ENCODE measurements around the gene PIP5K1B. TPM values are rescaled to one million over a fixed set of nuclear protein-coding genes. Genes with fewer than 3 reads are reported as not detected.

Gene PIP5K1B
- polyA plus RNA-seq, 1 donor (not counting 4 experiments of a cell fraction or from before 2014, with no cell fraction given), result not detected

DNA sequence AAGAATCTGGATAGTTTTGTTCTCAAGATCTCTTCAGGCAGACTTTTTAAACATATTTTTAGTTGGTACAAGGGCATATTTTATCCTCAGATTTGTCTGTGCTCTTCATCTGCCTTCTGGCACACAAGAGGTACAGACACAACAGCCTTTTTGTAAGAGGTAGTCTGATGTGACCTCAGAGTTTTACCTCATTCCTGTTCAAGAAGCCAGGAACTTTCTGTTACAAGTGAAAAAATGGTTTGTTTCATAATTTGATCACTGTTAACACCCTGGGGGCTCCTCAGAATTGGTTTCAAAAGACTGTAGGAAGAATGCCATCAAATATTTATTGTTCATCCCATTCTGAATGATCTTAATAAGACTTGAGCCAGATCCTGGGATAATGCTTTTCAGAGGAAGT, 172.2 kb downstream of the PIP5K1B start:
- Histone ChIP-seq H3K79me2 (ENCODE audit: control insufficient read depth, insufficient read depth, low read length) (no peaks in the 10 kb centered on the region), H4K20me1 (ENCODE audit: control insufficient read depth, extremely low read depth, insufficient read depth, low read length) (no peaks in the 10 kb centered on the region), H3K4me2 (ENCODE audit: control insufficient read depth, extremely low read depth, insufficient read depth, low read depth, low read length) (no peak overlapping the region), H3K4me1 (ENCODE audit: control insufficient read depth, extremely low read depth, insufficient read depth, low read length) (no peaks in the 10 kb centered on the region), H3K27ac (ENCODE audit: control insufficient read depth, insufficient read depth, low read length) (no peak overlapping the region), H3K9ac (ENCODE audit: control insufficient read depth, extremely low read depth, insufficient read depth, low read length) (no peak overlapping the region), H3K9me3 (ENCODE audit: control insufficient read depth, low read depth, low read length) (no peaks in the 10 kb centered on the region), H3K36me3 (ENCODE audit: control insufficient read depth in 2 of 2, extremely low read depth in 1 of 2, insufficient read depth in 2 of 2, low read length in 2 of 2) (no peaks in the 10 kb centered on the region), H2AFZ (ENCODE audit: control insufficient read depth, low read length) (no peak overlapping the region), H3K9me1 (ENCODE audit: control insufficient read depth, extremely low read depth, insufficient read depth, low read length) (no peaks in the 10 kb centered on the region), H3K4me3 (ENCODE audit: control insufficient read depth in 2 of 3, extremely low read depth in 1 of 3, insufficient read depth in 2 of 3, low read depth in 1 of 3, low read length in 3 of 3) (no peak overlapping the region), H3K27me3 (ENCODE audit: control insufficient read depth, extremely low read depth, insufficient read depth, low read length) (peaks cover under 1% of the 10 kb centered on the region)
- FAIRE-seq, result no peak
- dilution Hi-C loops (cut with MboI; ENCODE audit: extremely low pct_ligation_motif_present, low sequenced_read_pairs), result no loop called here
- DNase-seq (ENCODE audit: low read depth, low spot score), result no peak
- TF ChIP-seq, protein P1, sequence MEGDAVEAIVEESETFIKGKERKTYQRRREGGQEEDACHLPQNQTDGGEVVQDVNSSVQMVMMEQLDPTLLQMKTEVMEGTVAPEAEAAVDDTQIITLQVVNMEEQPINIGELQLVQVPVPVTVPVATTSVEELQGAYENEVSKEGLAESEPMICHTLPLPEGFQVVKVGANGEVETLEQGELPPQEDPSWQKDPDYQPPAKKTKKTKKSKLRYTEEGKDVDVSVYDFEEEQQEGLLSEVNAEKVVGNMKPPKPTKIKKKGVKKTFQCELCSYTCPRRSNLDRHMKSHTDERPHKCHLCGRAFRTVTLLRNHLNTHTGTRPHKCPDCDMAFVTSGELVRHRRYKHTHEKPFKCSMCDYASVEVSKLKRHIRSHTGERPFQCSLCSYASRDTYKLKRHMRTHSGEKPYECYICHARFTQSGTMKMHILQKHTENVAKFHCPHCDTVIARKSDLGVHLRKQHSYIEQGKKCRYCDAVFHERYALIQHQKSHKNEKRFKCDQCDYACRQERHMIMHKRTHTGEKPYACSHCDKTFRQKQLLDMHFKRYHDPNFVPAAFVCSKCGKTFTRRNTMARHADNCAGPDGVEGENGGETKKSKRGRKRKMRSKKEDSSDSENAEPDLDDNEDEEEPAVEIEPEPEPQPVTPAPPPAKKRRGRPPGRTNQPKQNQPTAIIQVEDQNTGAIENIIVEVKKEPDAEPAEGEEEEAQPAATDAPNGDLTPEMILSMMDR (optimal IDR thresholded peaks at IDR 0.05 in 1 of 3, IDR thresholded peaks at IDR 0.05 in 1 of 3, conservative IDR thresholded peaks at IDR 0.05 in 1 of 3; ENCODE audit: extremely low read depth in 1 of 3, insufficient read depth in 2 of 3, low read length in 3 of 3), result no peak
- no peak for TF ChIP-seq EZH2 (IDR thresholded peaks at IDR 0.05; ENCODE audit: low read length)

DNA sequence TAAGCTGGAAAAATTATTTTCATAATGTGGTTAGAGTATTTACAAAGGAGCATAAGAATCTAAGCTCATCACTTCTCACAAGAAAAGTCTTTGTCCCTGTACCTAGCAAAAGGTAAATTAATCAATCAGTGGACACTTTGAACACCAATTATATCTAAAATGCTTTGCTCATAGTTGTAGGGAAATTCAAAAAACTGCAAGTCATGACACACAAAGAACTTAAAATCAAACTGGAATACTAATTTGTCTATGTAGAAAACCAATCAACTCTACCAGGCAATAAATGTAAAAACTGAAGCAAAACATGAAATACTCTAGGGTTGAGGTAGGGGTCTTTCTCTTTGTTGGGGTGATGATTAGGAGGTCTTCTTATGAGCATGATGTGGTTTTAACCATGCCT, 173.4 kb downstream of the PIP5K1B start:
- DNase-seq (ENCODE audit: low read depth, low spot score) (no peak), FAIRE-seq (no peak)
- H3K9me3 ChIP-seq (ENCODE audit: control insufficient read depth, low read depth, low read length), result no peaks in the 10 kb centered on the region
- no peaks in the 10 kb centered on the region for H3K79me2 ChIP-seq (ENCODE audit: control insufficient read depth, insufficient read depth, low read length)
- TF ChIP-seq EZH2 (IDR thresholded peaks at IDR 0.05; ENCODE audit: low read length), result no peak
- TF ChIP-seq, protein P1 (optimal IDR thresholded peaks at IDR 0.05 in 1 of 3, IDR thresholded peaks at IDR 0.05 in 1 of 3, conservative IDR thresholded peaks at IDR 0.05 in 1 of 3; ENCODE audit: extremely low read depth in 1 of 3, insufficient read depth in 2 of 3, low read length in 3 of 3), result no peak
- no peak overlapping the region for H3K9ac ChIP-seq (ENCODE audit: control insufficient read depth, extremely low read depth, insufficient read depth, low read length)
- no peaks in the 10 kb centered on the region for H3K4me1 ChIP-seq (ENCODE audit: control insufficient read depth, extremely low read depth, insufficient read depth, low read length)
- no peaks in the 10 kb centered on the region for H4K20me1 ChIP-seq (ENCODE audit: control insufficient read depth, extremely low read depth, insufficient read depth, low read length)
- no peaks in the 10 kb centered on the region for H3K9me1 ChIP-seq (ENCODE audit: control insufficient read depth, extremely low read depth, insufficient read depth, low read length)
- no peak overlapping the region for H3K4me3 ChIP-seq (ENCODE audit: control insufficient read depth in 2 of 3, extremely low read depth in 1 of 3, insufficient read depth in 2 of 3, low read depth in 1 of 3, low read length in 3 of 3)
- no peak overlapping the region for H3K27ac ChIP-seq (ENCODE audit: control insufficient read depth, insufficient read depth, low read length)
- no peak overlapping the region for H2AFZ ChIP-seq (ENCODE audit: control insufficient read depth, low read length)
- no peaks in the 10 kb centered on the region for H3K36me3 ChIP-seq (ENCODE audit: control insufficient read depth in 2 of 2, extremely low read depth in 1 of 2, insufficient read depth in 2 of 2, low read length in 2 of 2)
- H3K4me2 ChIP-seq (ENCODE audit: control insufficient read depth, extremely low read depth, insufficient read depth, low read depth, low read length), result no peak overlapping the region
- H3K27me3 ChIP-seq (ENCODE audit: control insufficient read depth, extremely low read depth, insufficient read depth, low read length), result no peaks in the 10 kb centered on the region
- dilution Hi-C loops (cut with MboI; ENCODE audit: extremely low pct_ligation_motif_present, low sequenced_read_pairs), result no loop called here
